Measurements from ENCODE around the gene CPED1.
"Not testable (repeated sequence)": the region's sequence is repeated elsewhere in the genome, so short reads cannot be mapped to it uniquely, and the experiment has no call there.

CPED1 gene

DNA sequence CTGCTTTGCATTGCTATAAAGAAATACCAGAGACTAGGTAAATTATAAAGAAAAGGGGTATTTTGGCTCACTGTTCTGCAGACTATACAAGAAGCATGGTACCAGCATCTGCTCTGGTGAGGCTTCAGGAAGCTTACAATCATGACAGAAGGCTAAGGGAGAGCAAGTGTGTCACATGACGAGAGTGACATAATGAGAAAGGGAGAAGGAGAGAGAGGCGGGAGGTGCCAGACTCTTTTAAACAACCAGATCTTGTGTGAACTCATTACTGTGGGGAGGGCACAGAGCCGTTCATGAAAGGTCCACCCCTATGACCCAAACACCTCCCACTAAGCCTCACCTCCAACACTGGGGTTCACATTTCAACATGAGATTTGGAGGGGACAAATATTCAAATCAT is 281.3 kb downstream of the CPED1 start:
- no peak for DNase-seq

DNA sequence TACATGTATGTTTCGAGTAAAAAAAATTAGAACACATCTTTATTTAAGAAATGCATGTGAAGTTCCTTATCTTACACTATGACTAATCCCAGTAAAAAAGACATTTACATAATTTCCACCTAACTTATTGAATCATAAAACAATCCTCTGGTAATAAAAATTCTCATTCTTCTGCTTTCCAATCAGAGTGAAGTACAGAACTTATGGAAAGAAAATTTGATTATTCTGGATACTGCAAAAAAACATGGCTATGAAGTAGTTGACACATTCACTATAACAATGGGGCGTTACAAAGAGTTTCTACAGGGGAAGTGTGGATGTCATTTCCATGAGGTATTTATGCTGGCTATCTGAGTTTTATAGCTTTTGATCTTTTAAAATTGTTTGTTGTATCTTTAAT is 282.6 kb downstream of the CPED1 start:
- DNase-seq = no peak

DNA sequence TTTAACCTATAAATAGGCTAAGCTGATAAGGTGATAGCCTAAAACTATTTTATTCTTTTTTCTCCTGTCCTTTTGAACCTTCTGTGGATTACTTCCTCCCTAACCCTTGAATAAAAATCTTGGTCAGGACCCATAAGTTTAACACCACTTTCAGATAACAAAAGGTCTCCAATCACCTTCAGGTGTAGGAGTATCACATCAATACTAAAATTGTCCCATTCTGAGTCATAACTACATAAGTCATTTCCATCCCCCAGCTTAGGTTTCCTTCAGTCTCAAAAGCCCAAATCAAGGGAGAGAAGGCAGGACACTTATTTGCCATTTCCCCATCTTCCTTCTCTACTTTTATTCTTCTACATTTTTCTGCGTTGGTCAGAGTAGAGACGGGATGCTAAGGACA is 283.4 kb downstream of the CPED1 start:
- no peak for DNase-seq

DNA sequence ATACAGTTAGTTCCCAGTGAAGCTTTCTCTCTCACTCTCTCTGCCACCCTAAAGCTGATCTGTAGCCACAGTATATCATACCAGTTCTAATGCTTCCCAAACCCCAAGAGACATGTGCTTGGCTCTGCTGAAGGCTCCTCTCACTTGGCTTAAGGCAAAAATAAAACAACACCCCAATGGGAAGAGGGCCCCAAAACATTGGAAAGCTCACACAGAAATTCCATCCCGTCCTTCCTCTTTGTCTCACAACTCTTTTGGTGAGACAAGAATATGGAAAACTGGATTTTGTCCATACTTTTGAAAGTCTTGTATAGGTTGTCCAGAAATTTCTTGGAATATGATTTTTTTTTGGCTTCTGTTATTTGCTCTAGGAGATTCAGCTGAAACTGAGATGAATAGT is 284.2 kb downstream of the CPED1 start:
- DNase-seq = no peak

DNA sequence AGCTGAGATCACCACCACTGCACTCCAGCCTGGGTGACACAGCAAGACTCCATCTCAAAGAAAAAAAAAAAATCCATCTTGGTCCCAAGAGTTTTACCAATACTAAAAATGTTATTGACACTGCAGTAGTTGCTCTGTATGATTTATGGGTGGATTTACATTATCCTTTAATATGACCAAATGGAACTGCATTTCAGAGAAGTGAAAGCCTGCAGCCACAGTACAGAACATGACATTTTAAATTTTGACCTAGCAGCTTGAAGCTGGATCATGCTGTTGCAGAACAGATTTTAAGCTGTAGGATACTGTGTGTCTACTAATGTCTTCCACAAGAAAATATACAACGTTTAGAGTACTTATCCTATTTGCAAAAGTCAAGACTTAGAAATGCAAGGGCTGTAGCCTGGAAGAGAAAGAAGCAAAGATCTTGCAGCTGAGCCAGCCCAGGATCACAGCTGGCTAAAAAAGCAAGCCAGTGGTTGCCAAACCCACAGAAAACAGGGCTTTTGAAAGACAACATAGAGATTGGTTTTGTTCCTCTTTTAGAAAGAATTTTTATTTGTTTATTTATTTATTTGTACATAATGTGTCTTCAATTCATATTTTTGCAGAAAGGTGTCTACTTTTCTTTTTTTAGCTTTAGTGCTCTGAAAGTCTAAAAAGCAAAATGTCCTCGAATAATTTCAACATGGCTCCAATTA is 285.1 kb downstream of the CPED1 start:
- DNase-seq = no peak

DNA sequence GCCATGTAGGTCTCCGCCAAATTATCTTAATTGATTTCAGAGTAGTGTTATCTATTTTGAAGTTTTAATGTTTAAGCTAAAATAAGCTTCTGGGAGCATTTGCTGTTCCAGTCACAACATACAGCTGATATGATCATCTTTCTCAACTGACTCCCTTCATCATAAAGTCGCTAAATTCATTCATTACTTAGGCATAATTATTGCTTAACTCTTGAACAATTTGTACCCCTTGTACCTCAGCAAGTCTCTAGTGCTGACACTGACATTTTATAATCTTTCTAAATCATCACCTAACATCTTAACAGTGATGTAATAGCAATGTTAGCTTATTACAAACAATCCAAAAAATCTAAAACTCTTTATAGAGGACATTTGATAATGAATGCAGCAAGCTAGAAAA is 286.0 kb downstream of the CPED1 start:
- no peak for DNase-seq

DNA sequence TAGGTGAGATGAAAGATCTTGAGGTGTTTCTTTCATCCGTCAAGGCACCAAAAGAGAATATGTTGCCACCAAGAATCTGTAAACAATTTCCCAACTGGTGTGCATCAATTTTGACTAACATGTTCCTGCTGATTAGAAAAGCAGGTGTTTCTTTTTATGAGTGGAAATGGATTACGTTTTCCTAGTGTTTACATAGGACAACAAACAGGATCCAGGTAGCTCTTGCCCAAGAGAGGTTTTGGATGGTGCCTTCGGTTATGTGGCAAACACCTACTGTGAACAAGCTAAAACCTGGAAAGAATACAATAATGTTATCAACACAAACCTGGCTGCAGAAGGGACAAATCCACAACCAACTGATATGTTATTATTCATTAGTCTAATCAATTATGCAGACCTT is 286.7 kb downstream of the CPED1 start:
- no peak for DNase-seq

DNA sequence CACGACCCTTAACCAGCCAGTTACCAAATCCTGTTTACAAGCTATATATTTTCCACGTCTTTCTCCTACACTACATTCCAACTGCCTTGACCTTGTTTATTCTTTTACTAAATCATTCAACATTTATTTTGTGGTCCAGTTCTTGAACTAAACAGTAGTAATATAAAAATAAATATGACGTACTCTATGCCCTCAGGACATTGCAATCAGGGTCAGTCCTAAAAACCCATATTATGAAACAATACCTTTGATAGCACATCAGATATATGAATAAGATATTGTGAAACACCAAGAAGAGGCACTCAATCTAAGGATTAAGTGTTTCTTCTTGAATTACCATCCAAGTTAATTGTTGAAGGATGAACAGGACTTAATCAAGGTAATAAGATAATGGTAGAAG is 287.8 kb downstream of the CPED1 start:
- DNase-seq = no peak

DNA sequence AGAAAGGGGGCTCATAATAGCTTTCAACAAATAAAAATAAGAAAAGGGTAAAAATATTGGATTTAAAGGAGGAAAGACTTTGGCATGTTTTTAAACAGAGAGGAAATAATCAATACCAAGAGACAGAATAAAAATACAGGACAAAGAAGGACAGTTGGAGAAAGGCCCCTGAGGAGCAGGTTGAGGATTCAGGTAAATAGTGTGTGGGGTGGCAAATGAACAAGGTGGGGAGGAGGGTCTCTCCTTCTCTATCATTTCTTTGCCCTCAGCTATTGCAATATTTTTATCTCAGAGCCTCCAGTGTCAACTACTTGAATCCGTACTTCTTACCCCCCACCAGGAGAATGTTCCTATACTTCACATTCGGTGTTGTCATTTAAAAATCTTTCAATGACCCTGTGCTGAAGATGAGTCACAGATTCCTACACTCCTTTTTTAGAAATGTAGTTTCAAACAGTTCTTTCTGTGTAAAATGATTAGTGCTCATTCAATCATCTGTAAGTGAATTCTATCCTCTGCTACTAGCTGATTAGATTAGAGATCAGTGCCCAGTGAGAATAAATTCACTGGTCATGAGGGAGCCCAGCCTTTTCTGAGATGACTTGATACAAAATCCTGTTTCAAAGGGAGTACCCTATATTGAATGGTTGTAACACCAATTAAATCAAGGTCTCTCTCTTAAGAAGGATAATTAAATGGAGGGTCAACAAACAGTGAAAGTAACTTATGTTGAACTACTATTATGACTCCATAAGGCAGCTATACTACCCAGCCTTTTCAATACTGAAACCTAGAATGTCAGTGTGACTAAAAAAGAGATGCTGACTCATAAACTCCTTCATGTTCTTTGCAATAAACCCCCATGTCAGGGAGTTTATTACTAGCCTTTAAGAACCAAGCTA is 289.9 kb downstream of the CPED1 start:
- DNase-seq = no peak

DNA sequence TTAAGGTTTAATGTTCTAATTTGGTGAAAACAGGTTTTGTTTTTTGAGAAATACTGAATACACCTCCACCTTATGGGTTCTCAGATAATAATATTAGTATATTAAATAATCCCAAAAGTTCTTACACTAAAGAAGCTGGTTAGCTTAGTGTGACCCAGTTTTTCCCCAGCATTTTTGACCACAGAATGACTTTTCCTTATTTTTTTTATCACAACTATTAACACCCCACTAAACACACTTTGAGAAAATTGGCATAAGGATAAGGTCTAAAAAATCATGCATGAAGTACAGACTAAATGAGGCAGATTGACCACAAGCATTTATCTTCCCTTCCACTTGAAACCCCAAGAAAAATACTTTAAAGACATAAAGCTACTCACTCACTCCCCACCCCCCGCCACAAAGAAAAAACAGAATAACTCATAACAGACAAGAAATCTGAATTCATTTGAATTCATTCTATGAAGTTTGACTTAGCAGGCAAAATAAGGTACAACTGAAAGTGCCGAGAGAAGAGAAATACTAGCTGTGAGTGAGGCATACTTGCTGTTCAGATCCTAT is 290.6 kb downstream of the CPED1 start:
- DNase-seq = no peak

DNA sequence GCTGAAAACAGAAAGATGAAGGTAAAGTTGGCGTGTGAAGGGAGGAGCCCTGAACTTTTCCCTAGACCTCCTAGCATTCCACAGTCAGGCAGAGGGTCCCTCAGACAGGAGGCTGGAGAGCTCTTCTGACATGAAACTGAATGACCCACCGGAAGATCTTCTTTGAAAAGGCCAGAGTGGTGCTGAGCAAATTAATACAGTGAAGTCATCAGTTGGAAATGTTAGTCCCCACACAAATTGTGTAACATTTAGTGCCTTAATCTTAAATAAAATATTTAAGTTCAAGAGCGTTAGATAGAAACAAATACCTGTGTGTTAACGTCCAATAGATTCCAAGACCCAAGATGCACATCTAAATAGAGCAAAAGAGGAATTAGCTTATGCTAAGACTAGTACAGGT is 291.3 kb downstream of the CPED1 start:
- no peak for DNase-seq

DNA sequence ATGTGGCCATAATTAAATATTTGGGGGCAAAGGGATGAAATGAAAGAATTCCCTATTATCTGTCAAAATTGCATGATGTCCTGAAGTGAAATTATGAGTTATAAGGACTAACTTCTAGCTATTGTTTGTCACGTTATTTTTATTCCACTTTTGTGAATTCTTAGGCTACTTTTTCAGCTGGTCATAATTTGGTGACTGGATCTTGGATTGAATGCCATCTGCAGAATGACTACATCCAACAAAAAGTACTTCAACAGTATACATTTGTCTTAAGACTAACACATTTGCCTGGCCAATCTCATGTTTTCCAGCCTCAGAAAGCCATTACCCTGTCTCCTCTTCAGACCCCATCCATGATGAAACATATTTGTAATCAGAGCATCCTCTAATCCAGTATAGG is 292.1 kb downstream of the CPED1 start:
- DNase-seq = no peak

DNA sequence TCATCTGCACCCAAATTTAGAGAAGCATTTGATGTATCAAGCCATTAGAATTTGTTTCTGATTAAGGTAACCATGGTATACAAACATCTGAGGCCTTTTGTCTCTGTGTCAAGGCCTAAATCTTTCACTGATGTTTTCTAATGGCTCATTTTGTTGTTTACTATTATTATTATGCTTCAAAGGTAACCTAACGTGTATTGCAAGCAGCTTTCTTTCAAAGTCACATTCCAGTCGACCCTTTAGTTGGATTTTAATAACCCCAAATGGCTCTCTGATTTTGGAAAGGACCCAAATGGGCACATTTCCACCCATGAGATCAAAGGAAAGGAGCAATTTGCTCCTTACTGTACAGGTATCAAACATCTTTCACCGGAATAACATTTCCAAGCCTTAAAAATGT is 293.6 kb downstream of the CPED1 start:
- no peak for DNase-seq

DNA sequence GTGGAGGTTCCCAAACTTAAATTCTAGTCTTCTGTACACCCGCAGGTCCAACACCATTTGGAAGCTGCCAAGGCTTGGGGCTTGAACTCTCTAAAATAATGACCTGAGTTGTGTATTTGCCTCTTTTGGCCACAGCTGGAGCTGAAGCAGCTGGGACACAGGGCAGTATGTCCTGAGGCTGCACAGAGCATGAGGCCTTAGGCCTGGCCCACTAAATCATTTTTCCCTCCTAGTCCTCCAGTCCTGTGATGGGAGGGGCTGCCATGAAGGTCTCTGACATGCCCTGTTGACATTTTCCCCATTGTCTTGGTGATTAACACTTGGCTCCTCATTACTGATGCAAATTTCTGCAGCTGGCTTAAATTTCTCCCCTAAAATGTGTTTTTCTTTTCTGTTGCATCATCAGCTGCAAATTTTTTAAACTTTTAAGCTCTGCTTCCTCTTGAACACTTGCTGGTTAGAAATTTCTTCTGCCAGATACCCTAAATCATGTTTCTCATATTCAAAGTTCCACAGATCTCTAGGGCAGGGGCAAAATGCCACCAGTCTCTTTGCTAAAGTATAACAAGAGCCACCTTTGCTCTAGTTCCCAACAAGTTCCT is 296.7 kb downstream of the CPED1 start:
- DNase-seq = no peak

DNA sequence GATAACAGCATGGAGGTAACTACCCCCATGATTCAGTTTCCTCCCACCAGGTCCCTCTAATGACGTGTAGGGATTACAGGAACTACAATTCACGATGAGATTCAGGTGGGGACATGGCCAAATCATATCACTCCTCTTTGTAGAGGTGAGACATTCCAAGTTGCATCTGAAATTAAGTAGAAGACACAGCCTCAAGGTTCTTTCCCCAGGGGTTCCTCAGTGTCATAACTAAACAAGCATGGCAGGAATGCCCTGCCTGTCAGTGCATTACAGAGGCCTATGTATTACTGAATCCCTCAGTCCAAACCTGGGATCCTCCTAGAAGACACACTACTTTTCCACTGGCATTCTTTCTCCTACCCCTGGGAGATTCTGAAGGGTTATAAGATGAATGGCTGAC is 297.7 kb downstream of the CPED1 start:
- DNase-seq = no peak

DNA sequence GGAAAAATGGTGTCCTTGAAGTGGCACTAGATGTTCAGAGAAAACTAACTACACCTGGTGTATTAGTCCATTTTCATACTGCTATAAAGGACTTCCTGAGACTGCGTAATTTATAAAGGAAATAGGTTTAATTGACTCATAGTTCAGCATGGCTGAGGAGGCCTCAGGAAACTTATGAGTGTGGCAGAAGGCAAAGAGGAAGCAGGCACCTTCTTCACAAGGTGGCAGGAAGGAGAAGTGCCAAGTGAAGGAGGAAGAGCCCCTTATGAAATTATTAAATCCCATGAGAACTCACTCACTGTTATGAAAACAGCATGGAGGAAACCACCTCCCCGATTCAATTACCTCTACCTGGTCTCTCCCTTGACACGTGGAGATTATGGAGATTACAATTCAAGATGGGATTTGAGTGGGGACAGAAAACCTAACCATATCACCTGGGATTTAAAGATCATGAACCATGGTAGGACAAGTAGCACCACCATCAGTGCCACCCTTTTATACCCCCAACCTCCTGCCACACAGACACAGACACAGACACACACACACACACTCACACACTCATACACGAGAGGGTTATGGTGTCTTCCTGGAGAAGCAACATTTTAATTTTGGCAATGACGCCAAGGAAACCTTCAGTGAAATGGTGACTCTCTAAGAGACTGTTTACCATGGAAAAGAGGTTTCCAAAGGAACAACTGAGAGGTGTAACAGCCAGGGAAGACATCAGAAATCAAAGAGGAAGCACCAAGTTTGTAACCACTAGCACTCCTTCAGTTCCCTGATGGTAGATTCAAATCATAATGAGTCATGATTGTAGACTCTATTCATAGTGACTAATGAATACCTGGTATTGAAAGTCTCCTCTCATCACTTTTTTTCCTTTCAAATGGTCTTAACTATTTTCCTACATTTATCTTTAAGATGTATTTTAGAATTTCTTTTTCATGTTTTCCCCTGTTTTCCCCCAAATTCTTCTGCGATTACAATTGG is 298.5 kb downstream of the CPED1 start:
- no peak for DNase-seq

DNA sequence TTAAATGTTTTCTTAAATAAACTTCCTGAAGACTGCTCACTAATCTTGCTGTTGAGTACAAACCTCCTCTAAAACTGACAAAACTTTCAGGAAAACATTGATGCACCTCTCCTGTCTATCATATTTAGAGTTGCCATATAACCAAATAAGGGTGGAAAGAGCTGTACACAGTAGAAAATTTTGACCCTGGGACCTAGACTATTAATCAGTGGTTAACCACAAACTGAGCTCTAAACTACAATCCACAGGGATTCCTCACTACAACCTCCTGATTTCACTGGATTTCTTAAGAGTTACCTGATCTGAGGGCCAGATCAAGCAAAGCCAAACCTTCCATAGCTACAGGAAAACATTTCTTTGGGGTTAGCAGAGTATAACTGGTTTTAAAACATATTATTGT is 300.4 kb downstream of the CPED1 start:
- no peak for DNase-seq

DNA sequence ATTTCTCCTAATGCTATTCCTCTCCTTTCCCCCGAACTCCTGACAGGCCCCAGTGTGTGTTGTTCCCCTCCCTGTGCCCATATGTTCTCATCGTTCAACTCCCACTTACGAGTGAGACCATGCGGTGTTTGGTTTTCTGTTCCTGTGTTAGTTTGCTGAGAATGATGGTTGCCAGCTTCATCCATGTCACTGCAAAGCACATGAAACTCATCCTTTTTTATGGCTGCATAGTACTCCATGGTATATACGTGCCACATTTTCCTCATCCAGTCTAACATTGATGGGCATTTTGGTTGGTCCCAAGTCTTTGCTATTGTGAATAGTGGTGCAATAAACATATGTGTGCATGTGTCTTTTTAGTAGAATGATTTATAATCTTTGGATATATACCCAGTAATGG is 301.4 kb downstream of the CPED1 start:
- not testable (repeated sequence) for DNase-seq

DNA sequence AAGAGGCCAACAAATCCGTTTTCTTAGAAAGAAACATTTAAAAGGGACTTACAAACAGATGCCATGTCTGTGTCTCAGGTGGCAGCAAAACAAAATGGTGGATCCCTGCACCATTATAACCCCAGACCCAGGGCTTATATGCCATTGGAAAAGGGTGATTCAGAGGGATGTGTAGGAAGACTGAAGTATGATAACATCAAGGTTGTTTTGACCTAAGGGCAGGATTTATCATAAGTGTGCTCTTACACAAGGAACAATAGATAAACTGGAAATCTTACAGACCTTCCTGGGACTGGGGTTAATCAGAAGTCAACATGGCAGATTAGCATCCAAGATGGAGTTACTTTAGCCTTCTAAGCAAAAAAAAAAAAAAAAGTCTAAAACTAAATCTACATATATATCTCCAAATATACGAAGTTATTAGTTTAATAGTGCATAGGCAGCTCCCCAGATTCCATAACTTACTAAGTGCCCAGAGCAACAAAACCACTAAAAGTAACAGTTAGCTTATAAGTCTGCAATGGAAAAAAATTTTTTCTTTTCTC is 306.0 kb downstream of the CPED1 start:
- DNase-seq = no peak

DNA sequence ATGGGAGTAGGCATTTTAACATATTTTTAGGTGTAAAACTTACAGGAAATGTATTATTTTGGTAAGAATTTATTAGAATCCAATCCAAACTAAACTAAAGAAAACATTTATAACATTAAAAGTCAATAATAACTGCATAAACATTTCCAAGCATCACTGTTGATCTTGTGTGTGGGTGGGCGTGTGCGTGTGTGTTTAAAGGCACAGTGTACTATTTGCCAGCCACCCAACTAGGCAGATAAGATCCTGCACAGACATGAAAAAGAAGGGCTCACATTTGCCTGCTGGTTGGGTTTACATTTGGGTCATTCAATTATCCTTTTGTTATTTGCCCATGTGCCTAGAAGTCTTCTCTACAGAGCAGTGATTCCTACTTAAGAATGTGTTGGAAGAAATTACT is 309.3 kb downstream of the CPED1 start:
- DNase-seq = no peak

DNA sequence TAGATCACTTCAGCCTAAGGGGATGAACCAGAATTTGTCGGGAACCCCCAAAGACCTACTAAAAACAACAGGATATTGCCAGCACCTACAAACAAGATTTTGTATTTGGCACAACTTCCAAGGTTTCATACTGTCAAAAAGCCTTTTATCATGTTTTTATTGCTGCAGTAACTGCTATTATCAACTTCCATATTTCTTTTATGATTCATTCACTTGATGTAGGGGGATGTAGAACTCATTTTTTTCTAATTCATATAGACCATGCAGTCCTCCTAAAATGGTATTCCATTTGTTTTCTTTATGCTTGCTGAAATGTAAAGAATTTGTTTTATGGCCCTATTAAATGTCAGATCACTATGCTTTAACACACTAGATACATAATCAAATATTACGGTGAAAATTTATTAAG is 310.3 kb downstream of the CPED1 start:
- no peak for DNase-seq
